Activated T-helper 2 cell treated with anti-CD3 and anti-CD28 coated beads, Interferon-gamma antibody, Interleukin-2, Interleukin-4, amounts not matched to agents 10 μg/mL and 5 μg/mL and 100 μg/mL, durations not matched to agents 14 hours and 24 hours and 36 hours (primary cell): Measurements from ENCODE around the gene RAD51C. TPM values are rescaled to one million over a fixed set of nuclear protein-coding genes. Genes with fewer than 3 reads are reported as not detected.
"Not testable (repeated sequence)": the region's sequence is repeated elsewhere in the genome, so short reads cannot be mapped to it uniquely, and the experiment has no call there.

Source experiments
- DNase-seq: peaks from one replicate; pipeline ENCODE4 v3.0.0; 2021; ENCODE audit warnings: low spot score
- H3K27ac Mint-ChIP-seq: one replicate; pipeline ENCODE4 v1.8.0; 2021; ENCODE audit warnings: mixed read lengths
- H3K27me3 Mint-ChIP-seq: one replicate; pipeline ENCODE4 v1.8.0; 2021; ENCODE audit warnings: low read depth, mixed read lengths
- H3K36me3 Mint-ChIP-seq: one replicate; pipeline ENCODE4 v1.8.0; 2021; ENCODE audit warnings: low read depth, mixed read lengths
- H3K4me1 Mint-ChIP-seq: one replicate; pipeline ENCODE4 v1.8.0; 2021; ENCODE audit warnings: low read depth, mixed read lengths
- H3K4me3 Mint-ChIP-seq: one replicate; pipeline ENCODE4 v1.8.0; 2021; ENCODE audit warnings: low read depth, mild to moderate bottlenecking, moderate library complexity, mixed read lengths
- H3K9me3 Mint-ChIP-seq: one replicate; pipeline ENCODE4 v1.8.0; 2021; ENCODE audit warnings: mixed read lengths
- intact Hi-C: fragments of 100-400 bp; cut with micrococcal nuclease; formaldehyde crosslinking; loops from one replicate; pipeline ENCODE4 v1.15.1; 2023
- total RNA-seq: library from RNA; stranded (reverse); gene quantifications from 2 replicates; pipeline ENCODE4 v1.2.3, GENCODE V29; 2022

RAD51C gene
- total RNA-seq, 1 donor from 2014 or later, result 58.1 TPM

- intact Hi-C loops, result no loop called here
Measured at GRCh38 chr17:58757162-58757613, 64.8 kb downstream of the RAD51C start.

GRCh38 chr17:58758890-58759289, 66.5 kb downstream of the RAD51C start:
- Mint-ChIP-seq H3K36me3 (peaks cover 4% of the 10 kb centered on the region), H3K9me3 (no peaks in the 10 kb centered on the region), H3K27me3 (peaks cover 58% of the 10 kb centered on the region), H3K27ac (no peak overlapping the region), H3K4me1 (peaks cover 9% of the 10 kb centered on the region), H3K4me3 (no peak overlapping the region)
- DNase-seq, result no peak
- intact Hi-C loops, result no loop called here

More at GRCh38 chr17:58757162-58757613, 64.8 kb downstream of the RAD51C start:
- H3K9me3 Mint-ChIP-seq, result no peaks in the 10 kb centered on the region
- peaks cover 4% of the 10 kb centered on the region for H3K36me3 Mint-ChIP-seq
- peaks cover 67% of the 10 kb centered on the region for H3K27me3 Mint-ChIP-seq
- H3K27ac Mint-ChIP-seq, result no peak overlapping the region
- peaks cover 9% of the 10 kb centered on the region for H3K4me1 Mint-ChIP-seq
- peak overlapping the region; percentile 91 for H3K4me3 Mint-ChIP-seq
- DNase-seq, result no peak

- intact Hi-C loops, result no loop called here
- H3K36me3 Mint-ChIP-seq, result peaks cover 4% of the 10 kb centered on the region
Measured at GRCh38 chr17:58759522-58759921, 67.1 kb downstream of the RAD51C start.

DNA sequence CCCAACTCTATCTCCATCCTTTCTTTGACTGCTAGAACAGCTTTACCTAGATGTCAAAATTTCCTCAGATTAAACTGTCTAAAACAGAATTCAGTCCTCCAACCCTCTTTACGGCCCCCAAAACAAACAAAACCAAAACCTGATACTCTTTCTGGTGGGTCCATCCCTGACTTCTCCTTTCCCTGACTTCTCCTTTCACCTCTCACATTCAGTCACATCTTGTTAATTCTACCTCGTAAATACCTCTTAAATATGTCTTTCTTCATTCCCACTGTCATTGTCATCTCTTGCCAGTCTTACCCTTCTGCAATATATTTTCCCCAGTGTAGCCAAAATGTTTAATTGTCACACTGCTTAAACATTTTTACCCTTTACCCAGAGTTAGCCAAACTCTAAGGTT, 67.8 kb downstream of the RAD51C start:
- intact Hi-C loops, result no loop called here
- H3K36me3 Mint-ChIP-seq, result peaks cover 4% of the 10 kb centered on the region

More at GRCh38 chr17:58759522-58759921, 67.1 kb downstream of the RAD51C start:
- Mint-ChIP-seq H3K4me1 (peaks cover 9% of the 10 kb centered on the region), H3K27me3 (peaks cover 57% of the 10 kb centered on the region), H3K4me3 (no peak overlapping the region), H3K27ac (no peak overlapping the region), H3K9me3 (no peaks in the 10 kb centered on the region)
- DNase-seq, result no peak

GRCh38 chr17:58763263-58763662, 70.9 kb downstream of the RAD51C start:
- Mint-ChIP-seq H3K4me1 (no peaks in the 10 kb centered on the region), H3K36me3 (no peaks in the 10 kb centered on the region), H3K4me3 (no peak overlapping the region), H3K9me3 (no peaks in the 10 kb centered on the region), H3K27ac (no peak overlapping the region), H3K27me3 (peaks cover 35% of the 10 kb centered on the region)
- DNase-seq, result no peak
- intact Hi-C loops, result no loop called here

More for the DNA sequence above, 67.8 kb downstream of the RAD51C start:
- Mint-ChIP-seq H3K9me3 (no peaks in the 10 kb centered on the region), H3K27ac (no peak overlapping the region), H3K27me3 (peaks cover 54% of the 10 kb centered on the region), H3K4me1 (peaks cover 6% of the 10 kb centered on the region), H3K4me3 (no peak overlapping the region)
- no peak for DNase-seq

DNA sequence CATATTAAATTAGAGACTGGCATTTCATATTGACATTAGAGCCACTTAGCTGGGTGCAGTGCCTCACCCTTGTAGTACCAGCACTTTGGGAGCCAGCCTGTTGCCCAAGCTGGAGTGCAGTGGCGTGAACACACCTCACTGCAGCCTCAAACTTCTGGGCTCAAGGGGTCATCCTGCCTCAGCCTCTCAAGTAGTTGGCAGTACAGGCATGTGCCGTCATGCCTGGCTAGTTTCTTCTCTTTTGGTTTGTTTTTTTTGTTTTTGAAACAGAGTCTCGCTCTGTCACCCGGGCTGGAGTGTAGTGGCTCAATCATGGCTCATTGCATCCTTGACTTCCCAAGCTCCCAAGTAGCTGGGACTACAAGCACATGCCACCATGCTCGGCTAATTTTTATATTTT, 72.0 kb downstream of the RAD51C start:
- DNase-seq, result no peak
- no peaks in the 10 kb centered on the region for H3K36me3 Mint-ChIP-seq
- H3K4me3 Mint-ChIP-seq, result no peak overlapping the region
- H3K27me3 Mint-ChIP-seq, result peaks cover 27% of the 10 kb centered on the region
- H3K9me3 Mint-ChIP-seq, result no peaks in the 10 kb centered on the region
- intact Hi-C loops, result no loop called here
- no peaks in the 10 kb centered on the region for H3K4me1 Mint-ChIP-seq
- no peak overlapping the region for H3K27ac Mint-ChIP-seq

DNA sequence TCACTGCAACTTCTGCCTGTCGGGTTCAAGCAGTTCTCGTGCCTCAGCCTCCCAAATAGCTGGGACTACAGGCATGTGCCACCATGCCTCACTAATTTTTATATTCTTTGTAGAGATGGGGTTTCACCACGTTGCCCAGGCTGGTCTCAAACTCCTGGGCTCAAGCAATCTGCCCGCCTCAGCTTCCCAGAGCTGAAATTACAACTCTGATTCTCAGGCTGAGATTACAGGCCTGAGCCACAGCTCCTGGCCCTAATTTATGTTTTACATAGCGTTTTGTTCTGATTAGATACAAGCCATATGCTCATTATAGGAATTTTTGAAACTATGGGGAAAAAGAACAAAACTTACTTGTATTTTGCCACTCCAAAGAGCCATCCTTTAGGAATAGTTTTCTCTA, 86.1 kb downstream of the RAD51C start:
- H3K4me3 Mint-ChIP-seq, H3K27ac Mint-ChIP-seq, intact Hi-C loops, DNase-seq, H3K9me3 Mint-ChIP-seq, H3K36me3 Mint-ChIP-seq, H3K4me1 Mint-ChIP-seq: not testable (repeated sequence)
- peaks cover 11% of the 10 kb centered on the region for H3K27me3 Mint-ChIP-seq

DNA sequence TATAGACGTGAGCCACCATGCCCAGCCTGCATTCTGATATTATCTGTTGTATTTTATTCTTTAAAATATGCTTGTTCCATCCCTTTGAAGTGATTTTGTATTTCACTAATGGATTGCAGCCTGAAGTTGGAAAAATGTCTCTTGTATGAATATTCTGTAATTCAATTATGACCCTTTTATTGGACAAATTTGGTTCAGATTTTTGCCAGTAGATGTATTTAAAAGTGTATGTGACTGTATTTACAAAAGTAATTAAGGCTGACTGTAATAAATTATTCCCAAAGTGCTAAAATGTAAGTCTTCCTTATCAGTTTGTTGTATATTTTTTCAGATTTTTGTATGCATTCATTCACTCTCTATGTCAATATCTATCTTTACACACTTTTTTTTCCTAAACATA, 87.0 kb downstream of the RAD51C start:
- Mint-ChIP-seq H3K4me3 (no peak overlapping the region), H3K9me3 (no peaks in the 10 kb centered on the region), H3K4me1 (no peaks in the 10 kb centered on the region), H3K27ac (no peak overlapping the region), H3K36me3 (no peaks in the 10 kb centered on the region), H3K27me3 (peaks cover 7% of the 10 kb centered on the region)
- intact Hi-C loops, result no loop called here
- DNase-seq, result no peak

DNA sequence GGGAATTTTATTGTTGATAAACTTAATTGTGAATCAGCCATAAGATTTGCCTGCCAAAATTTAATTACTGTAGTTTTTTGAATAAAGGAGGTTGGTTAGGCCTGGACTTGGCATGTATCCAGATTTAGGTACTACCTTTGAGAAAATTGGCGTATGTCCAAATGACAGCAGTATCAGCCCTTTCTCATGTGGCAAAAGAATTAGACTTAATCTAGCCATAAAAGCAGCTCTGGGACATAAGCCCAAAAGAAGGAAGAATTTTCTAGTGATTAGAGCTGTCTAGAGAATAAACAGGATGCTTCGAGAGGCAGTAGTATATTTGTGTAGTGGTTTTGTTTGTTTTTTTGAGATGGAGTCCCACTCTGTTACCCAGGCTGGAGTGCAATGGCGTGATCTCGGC, 91.0 kb downstream of the RAD51C start:
- Mint-ChIP-seq H3K36me3 (no peaks in the 10 kb centered on the region), H3K27ac (no peak overlapping the region), H3K4me1 (no peaks in the 10 kb centered on the region), H3K27me3 (peaks cover 5% of the 10 kb centered on the region), H3K9me3 (no peaks in the 10 kb centered on the region), H3K4me3 (no peak overlapping the region)
- DNase-seq, result no peak
- intact Hi-C loops, result no loop called here

GRCh38 chr17:58785097-58785496, 92.7 kb downstream of the RAD51C start:
- intact Hi-C loops, result no loop called here
- H3K27ac Mint-ChIP-seq, result no peak overlapping the region
- H3K4me3 Mint-ChIP-seq, result no peak overlapping the region
- no peak for DNase-seq
- H3K36me3 Mint-ChIP-seq, result no peaks in the 10 kb centered on the region
- H3K9me3 Mint-ChIP-seq, result no peaks in the 10 kb centered on the region
- H3K4me1 Mint-ChIP-seq, result no peaks in the 10 kb centered on the region
- H3K27me3 Mint-ChIP-seq, result peaks cover 6% of the 10 kb centered on the region

Other genes starting within 250 kb of the RAD51C start
- 1.5 and 1.6 TPM in 2 replicates for gene HSF5, start 204.2 kb upstream of the RAD51C start, total RNA-seq
- gene MTMR4, start 178.0 kb upstream of the RAD51C start, total RNA-seq, result 82.1 and 82.9 TPM in 2 replicates
- 0.09 and 0.18 TPM in 2 replicates for gene TEX14, start 557 bp upstream of the RAD51C start, total RNA-seq
- gene PPM1E, start 63.3 kb downstream of the RAD51C start, total RNA-seq, result 0.05 TPM in 1 of 2 replicates, not detected in the other